NCI-H524 (cell line): Measurements from ENCODE around the gene C20orf204.

ENCODE experiments used
- DNase-seq, 2 experiments: peaks; one replicate each; lab custom pipeline; 2025; lab: John Stamatoyannopoulos, UW

The C20orf204 gene

DNA sequence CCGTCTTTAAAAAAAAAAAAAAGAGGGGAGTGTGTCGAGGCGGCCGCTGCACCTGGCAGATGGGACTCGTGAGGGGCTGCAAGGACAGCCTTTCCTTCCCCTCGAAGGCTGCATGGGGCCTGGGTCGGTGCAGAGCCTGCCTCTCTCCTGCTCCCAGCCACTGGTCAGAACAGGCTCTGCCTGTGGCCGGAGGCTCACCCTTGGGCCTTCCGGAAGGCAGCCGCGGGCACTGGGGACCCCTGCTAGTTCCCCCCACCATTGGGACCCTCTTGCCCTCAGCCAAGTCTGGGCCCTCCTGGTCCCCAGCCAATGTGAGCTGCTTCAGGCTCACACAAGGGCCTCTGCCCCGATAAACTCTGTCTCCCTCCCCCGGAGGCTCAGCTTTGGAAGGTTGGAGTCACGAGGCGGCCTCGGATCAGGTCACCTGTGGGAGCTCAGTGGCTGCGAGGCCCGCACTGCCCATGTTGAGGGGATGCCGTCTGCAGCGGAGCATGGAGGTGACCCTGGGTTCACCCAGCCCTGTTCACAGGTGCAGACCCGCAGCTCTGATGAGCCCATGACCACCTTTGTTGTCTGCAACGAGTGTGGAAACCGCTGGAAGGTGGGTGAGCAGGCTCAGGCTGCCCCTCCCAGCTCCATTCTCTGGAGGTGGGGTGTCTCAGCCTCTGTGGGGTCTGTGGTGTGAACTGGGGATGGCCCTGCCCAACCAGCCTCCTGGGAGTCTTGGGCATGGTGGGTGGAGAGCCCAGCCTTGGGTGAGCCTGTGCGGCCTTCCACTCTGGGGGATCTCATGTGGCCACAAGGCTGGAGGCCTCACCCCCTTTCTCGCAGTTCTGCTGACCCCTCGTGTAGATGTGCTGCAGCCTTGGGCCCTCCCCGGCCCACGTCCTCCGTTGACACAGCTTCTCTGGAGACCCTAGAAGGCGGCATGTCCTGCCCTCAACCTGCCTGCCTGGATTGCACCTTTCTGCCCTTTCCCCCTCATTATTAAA, 35.7 kb downstream of the C20orf204 start:
- DNase-seq: no peak

DNA sequence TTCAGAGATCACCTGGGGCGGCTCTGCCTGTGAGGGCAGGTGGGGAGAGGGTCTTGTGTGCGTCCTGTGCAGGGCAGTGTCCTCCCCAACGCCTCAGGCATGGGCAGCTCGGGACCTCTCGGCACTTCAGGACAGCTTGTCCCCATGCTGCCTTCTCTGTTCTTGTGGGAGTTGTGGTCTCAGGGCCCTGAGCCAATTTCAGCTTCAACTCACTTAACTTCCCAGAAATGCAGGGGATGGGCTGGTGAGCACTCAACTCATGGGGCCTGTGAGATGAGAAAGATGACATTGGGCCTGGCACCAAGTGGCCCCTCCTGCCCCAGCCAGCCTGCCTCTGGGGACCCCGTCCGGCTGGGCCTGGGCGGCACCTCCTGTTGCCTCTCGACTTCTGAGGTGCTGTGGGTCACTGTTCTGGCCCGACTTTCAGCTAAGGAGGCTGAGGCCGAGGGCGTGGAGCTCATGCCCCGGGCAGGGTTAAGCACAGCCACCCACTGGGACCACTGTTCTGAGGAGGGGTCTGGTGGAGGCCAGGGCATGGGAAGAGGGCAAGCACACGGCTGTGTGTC, 36.6 kb downstream of the C20orf204 start:
- no peak for DNase-seq

DNA sequence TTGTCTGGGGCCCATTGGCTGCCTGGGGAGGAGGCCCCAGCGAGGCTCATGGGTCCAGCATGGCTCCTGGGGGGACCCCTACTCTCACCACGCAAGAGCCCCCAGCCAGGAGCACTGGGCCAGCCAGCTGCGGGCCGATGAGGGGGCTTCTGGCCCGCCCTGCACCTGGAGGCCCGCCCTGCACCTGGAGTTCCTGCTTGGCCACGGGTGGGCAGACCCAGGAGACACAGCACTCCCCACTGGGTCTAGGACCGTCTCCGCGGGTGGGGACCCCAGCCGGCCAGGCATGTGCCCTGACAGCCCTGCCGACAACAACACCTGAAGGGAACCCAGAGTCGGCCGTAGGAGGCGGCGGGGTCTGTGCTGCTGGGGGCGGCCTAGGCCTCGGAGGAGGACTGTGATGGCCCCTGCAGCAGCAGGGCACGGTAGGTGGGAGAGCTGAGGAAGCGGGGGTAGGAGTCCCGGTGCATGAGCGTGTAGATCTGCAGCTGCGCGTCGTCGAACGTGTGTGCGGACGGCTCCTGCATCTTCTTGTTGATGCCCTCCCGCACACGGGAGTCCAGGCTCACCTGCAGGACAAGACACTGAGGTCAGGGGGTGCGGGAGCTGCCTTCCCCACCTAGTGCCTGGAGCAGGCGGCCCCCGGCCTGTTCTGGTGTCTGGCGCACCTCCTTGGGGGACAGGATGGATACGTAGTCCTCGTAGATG, 37.6 kb downstream of the C20orf204 start:
- no peak for DNase-seq

DNA sequence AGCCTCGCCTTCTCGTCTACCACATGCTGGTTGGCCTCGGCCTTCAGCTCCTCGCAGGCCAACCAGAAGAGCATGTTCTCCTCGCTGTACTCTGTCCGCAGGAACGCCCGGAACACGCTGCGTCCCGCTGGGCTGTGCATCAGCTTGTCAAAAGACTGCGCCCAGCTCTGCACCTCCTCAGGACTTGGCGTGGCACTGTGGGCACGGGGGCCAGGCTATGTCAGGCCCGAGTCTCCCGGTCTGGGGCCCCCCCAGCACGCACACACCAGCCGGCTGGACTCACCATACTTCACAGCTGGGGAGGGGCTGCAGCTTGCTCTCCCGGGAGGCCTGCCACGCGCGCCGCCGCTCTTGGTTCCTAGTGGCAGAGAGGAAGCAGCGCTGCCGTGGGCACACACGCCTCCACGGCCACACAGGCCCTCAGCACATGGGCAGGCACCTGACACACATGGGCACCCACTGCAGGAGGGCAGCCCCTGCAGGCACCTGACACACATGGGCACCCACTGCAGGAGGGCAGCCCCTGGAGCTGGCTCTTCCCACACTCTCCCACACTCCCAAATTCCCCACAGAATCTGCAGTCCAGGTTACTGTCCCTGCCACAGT, 38.3 kb downstream of the C20orf204 start:
- DNase-seq: no peak

DNA sequence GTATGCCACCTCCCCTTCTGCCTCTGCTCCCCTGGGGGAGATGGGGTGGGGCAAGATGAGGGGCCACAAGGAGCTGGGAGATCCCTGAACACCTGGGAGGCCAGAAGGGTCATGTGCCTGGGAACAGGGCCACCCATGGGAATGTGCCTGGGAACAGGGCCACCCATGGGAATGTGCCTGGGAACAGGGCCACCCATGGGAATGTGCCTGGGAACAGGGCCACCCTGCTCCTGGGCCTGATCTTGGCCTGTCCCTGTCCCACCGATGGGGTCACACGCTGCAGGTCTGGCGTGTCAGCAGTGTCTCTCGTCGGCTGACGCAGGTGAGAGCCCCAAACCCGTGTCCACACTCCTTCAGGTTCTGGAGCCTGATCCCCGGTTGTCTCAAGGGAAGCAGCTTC, 39.0 kb downstream of the C20orf204 start:
- no peak for DNase-seq

DNA sequence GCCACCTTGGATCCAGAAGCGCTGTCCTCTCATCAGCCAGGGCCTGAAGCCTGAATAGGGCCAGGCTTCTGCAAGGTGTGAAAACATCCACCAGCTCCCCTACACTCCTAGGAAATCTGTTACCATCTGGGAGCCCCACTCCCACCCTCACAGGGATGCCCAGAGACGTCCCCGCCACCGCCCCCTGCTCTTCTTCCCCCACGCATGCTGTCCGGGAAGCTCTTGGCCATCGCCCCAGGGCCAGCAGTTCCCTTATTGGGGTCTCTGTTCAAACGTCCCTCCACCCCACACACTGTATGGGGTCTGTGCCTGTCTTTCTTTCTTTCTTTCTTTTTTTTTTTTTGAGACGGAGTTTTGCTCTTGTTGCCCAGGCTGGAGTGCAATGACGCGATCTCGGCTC, 39.6 kb downstream of the C20orf204 start:
- no peak for DNase-seq

DNA sequence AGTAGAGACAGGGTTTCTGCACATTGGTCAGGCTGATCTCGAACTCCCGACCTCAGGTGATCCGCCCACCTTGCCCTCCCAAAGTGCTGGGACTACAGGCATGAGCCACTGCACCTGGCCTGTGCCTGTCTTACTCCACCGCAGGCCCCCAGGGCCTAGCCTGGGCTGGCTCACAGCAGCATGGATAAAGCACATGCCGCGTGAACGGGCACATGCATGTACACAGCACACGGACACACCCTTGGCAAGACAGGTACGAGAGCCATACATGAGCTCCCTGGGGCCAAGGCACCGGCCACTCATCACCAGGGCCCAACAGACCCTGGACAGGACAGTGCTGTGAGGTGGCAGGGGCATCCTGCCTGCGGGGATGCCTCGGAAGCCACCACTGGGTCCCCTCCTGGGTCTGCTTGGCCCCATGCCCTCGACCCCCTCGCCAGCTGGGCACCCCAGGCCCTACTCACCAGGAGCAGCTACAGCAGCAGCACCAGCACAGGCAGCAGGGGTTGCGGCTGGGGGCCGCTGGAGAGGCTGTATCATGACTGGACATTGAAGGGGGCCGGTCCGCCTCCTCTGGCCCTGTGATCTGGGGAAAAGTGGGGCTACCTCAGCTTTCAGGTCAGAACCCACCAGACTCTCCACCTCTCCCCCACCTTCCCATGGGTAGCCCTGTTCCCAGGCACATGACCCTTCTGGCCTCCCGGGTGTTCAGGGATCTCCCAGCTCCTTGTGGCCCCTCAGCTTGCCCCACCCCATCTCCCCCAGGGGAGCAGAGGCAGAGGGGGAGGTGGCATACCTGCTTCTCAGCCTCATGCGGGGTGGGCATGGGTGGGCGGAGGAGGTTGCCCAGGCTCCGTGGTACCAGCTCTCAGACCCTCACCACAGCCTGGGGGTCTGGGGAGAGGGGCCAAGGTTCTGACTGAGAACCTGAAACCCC, 40.3 kb downstream of the C20orf204 start:
- no peak for DNase-seq

DNA sequence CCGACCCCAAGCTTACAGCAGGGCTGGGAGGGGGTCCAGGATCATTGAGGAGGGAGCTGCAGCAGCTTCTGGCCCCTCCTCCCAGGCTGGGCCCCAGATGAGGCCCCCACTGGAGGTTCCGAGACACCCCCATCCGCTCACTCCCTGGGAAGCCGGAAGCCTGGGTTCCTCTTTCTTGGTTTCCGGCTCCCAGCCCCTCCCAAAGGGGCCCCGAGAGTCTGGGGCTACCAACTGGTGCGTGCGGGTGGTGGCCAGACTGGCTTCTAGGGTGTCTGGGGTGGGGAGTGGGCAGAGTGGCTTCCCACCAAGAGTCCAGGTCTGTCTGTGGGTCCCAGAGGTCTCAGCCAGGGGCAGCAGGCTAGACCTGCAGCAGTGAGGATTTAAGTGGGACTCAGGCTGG, 41.1 kb downstream of the C20orf204 start:
- DNase-seq: no peak

DNA sequence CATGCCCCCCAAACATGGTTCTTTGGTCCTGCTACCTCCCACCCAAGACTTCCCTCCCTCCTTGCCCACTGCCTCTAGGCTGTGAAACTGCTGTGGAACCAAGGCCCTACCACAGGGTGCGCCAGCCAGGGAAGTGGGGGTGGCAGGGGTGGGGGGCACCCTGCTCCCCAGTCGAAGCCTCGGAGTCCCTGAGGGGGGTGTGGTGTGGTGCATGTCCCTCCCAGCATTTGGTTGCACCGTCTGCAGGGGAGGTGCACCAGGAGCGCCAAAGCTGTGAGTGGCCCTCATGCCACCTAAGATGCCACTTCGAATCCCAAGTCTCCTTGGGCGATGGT, 41.5 kb downstream of the C20orf204 start:
- DNase-seq: no peak

DNA sequence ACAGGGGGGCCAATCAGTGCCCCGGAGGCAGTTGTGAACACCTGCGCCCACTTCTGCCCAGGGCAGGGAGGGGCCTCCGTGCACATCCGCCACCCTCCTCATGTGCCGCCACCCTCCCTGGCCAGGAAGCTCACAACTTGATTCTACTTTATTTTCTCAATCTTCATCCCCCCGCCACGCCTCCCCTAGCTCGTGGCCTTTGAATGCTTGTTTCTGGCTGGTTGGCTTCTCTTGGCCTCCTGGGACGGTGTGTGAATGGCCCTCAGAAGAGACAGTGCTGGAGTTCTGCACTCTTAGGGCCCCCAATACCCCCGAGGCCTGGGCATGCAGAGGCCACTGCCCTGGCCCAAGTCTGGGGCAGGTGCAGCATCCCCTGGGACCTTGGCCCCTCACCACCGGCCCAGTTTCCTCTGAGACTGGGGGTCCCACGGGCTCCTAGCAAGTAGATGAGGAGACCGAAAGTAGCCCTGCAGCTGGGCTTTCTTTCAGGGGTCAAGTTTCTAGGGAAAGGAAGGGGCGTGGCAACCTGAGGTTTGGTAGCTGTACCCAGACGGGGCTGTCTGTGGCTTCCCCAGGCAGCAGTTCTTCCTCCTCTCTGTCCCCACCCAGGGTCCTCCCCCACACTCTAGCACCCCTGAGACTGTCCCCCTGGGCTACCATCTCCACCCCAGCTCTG, 42.0 kb downstream of the C20orf204 start:
- no peak for DNase-seq

DNA sequence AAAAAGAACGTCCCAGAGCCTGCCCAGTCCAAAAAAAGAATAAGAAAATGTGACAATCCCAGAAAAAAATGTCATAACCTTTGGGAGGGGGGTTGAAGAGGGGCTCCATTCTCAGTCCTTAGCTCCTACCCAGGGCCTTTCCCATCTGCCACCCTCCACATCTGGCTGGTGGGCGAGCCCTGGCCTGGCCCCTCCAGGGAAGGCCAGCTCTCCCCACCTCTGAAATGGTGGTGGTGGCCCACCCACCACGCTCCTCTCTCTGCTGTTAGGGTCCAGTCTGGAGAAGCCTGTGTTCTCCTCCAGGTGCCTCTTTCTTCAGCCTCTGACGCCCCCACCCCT, 42.9 kb downstream of the C20orf204 start:
- no peak for DNase-seq

DNA sequence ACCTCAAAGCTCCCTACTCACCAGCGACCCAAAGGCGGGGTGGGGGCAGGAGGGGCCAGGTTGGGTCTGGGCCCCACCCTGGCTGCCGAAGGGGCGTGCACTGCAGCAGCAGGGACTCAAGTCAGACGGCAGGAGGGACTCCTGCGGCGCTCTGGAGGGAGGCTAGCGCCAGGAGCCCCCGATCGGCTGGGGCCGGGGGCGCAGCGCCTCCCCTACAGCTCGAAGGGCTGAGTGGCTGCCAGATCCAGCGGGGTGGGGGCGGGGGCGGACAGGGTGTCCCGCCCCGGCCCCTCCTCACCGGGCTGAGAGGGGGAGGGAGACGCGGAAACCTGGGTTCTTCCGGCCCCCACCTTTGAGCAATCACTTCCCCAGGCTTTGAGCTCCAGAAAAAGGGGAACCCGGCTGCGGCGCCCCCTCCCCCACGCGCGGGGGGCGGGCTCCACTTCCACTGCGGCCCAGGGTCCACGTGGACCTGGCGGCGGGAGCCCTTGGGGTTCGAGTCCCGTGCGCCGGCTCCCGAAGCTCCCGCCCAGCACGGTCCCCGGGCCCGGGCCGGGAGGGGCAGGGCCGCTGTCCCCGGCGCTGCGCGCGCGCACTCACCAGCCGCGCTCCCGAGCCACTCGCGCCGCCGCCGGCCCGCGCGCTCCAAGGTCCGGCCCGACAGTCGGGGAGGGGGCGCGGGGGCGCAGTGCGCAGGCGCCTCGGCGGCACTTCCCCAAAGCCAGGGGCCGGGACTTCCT, 43.5 kb downstream of the C20orf204 start, which contains the start of gene RGS19:
RGS19 (minus strand) TSS at position 246 of the 740 bp plus-strand sequence. CDS start 2,632 bp downstream, outside the sequence.
- peak in 1 of 2 experiments; percentile 75 for DNase-seq

DNA sequence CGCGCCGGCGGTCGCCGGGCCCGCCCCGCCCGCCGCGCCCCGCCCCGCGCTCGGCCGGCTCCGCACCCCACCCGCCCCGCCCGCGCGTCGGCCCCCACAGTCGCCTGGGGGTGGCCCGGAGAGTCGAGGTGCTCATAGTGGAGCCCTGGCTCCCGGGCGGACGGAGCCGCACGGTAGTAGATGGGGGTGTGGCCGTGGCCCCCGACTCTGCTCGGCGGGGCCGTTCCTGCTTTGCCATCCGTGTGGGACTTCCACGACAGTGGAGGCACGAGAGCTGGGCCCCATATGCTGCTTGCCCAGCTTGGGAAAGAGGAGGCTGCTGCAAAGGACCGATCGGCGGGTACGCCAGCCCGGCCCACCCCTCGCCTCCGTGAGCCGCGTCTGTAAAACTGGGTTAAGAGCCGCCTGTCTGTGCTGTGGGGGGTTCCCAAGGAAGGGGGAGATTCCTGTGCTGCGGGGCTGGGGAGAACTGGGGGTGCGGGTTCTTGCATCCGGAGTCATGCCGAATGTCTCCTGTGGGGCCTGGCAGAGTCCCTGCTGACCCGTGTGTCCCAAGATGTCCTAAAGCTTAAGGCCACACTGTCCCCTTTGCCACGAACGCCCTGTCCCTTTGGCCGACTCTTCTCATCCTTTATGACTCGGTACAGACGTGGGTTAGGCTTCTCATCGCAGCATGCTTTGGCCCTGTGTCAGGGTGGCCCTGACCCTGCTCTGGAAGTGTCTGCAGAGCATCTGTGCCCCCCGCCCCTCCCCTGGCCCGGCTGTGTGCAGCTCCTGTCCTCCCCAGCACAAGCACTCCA, 44.2 kb downstream of the C20orf204 start, which contains the start of gene OPRL1:
OPRL1 (plus strand) TSS at position 70 of the 800 bp plus-strand sequence. CDS start 12,639 bp downstream, outside the sequence.
- no peak for DNase-seq

DNA sequence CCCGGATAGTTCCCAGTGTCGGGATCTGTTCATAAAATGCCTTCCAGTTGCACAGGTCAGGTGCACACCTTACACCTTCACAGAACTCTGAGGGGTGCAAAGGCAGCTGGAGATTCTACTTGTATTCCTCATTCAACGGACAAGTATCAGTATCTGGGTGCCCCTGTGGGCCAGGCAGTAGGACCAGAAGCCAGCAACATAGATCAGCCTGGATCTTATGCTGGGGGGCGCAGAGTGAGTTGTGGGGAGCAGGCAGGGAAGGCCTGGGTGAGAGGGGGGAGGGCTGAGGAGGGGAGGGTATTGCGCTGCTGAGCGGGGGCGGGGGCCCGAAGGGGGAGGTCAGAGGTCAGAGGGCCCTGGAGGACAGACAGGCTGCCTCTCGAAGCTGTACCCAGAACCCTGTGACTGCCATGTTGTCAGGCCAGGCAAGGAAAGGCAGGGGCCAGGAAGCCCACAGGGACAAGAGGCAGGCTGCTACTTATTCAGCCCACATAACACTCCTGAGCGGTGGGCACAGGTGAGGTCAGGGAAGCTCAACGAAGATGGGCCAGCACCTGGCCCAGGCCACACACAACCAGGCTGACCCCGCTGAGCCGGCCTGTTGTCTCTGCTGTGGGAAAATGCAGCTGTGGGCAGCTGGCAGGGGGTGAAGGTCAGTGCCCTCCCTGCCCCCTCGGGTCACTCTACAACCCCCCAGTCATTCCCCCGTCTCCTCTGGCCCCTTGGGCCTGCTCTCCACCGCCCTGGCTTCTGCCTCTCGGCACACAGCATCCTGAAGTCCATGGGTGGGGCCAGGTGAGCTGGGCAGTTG, 45.0 kb downstream of the C20orf204 start:
- no peak for DNase-seq

DNA sequence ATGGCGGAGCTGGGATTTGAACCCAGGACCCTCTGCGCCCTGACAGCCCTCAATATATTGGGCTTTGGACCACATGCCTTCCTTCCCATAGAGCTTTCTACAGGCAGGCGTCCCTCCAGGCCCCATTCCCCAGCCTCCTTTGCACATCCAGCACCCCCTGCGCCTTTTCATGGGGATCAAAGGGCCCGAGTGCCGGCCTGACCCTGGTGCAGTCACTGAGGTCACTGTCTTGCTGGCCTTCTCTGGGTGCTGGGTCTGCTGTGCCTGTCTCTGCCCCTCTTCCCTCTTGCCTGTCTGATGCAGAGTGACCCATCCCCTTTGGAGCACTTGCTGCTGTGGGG, 45.6 kb downstream of the C20orf204 start:
- no peak for DNase-seq

DNA sequence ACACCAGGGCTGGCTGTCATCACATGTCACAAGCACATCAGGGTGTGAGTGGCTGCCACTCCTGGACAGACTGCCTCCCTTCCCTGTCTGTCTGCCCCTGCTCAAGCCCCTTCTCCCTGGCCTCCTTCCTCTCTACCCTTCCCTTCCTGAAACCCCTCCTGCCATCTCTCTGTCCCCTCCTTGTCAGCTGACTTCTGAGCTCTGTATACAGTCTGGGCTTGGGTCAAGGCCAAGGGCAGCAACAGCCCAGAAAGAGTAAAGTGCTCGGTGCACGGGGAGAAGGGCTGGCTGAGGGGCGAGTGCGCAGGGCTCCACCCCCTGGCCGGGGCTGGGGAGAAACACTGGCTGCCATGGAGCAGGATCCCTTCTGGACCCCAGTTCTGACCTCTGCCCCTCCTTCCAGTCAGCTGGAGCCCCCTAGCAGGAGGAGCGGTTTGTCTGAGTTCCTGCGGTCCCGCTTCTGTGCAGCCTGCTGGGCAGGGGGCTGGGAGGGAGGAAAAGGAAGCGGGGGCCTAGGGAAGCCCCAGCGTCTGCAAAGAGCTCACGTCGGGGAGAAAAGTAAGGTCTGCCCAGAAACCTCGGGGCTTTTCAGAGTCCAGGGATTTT, 46.2 kb downstream of the C20orf204 start:
- no peak for DNase-seq

DNA sequence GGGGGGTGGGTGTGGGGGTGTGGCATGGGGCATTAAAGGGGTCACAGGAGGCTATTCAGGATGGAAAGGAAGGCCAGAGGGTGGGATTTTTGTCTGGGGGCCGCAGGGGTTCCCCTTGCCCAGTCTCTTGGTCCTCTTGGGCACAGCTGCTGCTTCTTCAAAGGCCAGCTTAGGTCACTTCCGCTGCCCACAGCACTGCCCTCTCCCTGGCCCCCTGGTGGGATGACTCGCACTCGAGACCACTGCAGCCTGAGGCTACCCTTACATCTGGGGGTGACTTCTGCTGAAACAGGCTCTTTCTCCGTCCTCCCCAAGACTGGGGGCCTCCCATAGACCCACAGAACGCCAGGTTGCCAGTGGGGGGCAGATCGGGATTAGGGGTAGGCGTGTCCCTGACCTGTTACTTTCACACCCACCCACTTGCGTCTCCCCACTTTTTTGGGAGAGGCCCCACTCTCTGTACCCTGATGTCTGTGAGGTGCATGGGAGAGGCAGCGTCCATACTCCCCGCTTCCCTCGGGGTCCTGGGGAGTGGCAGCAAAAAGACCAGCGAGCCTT, 46.9 kb downstream of the C20orf204 start:
- DNase-seq: no peak
